Tibial artery (tissue), 4 donors: ENCODE data around the gene ADORA1.

Source experiments
- DNase-seq, 2 donors: peaks; one replicate each; pipeline ENCODE4 v3.0.0-alpha.2; 2019
- H3K27ac ChIP-seq, 2 donors: fragments of 200-600 bp; sonication (generic) in 1 of 2; 1 replicate in 1 of 2; 2 replicates in 1 of 2; pipeline ENCODE4 v1.5.1; 2018 to 2019; ENCODE audit warnings: mild to moderate bottlenecking in 1 of 2
- H3K27me3 ChIP-seq, 2 donors: fragments of 200-600 bp; sonication (generic) in 1 of 2; one replicate each; pipeline versions ENCODE4 v1.5.1 to v1.6.0; 2016 to 2019
- H3K36me3 ChIP-seq, 3 donors: fragments of 200-600 bp; sonication (generic) in 2 of 3; one replicate each; pipeline ENCODE4 v1.5.1; 2016 to 2019; ENCODE audit warnings: mild to moderate bottlenecking in 2 of 3
- H3K4me1 ChIP-seq, 4 donors: fragments of 200-600 bp; sonication (generic) in 2 of 4; 1 replicate in 3 of 4; 2 replicates in 1 of 4; pipeline ENCODE4 v1.5.1; 2016 to 2019
- H3K4me3 ChIP-seq, 2 donors: fragments of 200-600 bp; sonication (generic) in 1 of 2; 1 replicate in 1 of 2; 2 replicates in 1 of 2; pipeline ENCODE4 v1.5.1; 2018 to 2019; ENCODE audit warnings: mild to moderate bottlenecking in 2 of 2
- H3K9me3 ChIP-seq, 3 donors: fragments of 200-600 bp; sonication (generic) in 1 of 3; one replicate each; pipeline ENCODE4 v1.5.1; 2016 to 2019
- intact Hi-C: fragments of 100-400 bp; cut with DNase I; formaldehyde crosslinking; loops from one replicate; pipeline ENCODE4 v1.15.0; 2023; ENCODE audit warnings: low total_unique reads
- TF ChIP-seq, protein P1 (sequence below), 2 experiments: fragments of 200-600 bp in 1 of 2; fragments of 450-650 bp in 1 of 2; IDR thresholded peaks; one replicate each; pipeline ENCODE4 v1.5.1; 2017 to 2019; ENCODE audit warnings: antibody characterized with exemption in 2 of 2, mild to moderate bottlenecking in 1 of 2, moderate library complexity in 1 of 2

ADORA1 gene

DNA sequence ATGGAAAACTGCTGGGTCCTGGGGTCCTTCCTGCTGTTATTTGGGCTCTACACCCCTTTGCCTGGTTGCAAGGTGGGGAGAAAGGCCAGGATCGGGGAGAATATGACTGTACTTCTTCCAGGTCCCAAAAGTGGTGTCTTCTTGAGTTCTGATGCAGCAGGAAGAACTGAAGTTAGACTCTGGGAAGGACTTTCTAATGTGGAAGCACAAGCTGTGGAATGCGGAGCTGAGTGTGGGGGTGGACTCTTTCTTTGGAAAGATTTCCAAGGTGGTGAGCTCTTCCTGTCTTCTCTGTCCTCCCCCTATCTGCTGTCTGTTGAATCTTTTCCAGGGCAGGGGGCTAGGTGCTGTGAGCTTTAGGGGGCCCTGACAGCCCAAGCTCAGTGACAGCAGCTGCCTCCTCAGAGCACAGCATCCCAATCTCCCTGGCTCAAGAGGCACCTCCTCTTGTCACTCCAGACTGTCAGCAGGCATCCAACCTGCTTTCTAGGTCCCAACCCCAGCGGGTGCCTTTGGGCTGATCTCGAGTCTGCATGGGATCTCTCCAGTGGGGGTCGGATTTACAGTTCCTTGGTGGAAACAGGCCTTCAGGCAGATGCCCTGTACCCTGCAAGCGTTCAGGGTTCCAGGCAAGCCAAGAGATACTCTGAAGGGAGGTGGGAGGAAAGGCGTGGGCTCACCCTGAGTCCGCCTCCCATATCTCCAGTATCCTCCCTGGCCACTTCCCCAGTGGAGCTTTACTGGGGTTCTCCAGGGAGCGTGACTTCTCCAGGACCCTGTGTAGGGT, 23.2 kb downstream of the ADORA1 start:
- Histone ChIP-seq H3K36me3 (no peaks in the 10 kb centered on the region), H3K4me1 (peaks cover 0 to 9% (median 0%) of the 10 kb centered on the region in 4 donors), H3K9me3 (no peaks in the 10 kb centered on the region), H3K27ac (no peak overlapping the region), H3K27me3 (peaks cover 0 to 18% of the 10 kb centered on the region in 2 donors), H3K4me3 (no peak overlapping the region)
- TF ChIP-seq, protein P1, sequence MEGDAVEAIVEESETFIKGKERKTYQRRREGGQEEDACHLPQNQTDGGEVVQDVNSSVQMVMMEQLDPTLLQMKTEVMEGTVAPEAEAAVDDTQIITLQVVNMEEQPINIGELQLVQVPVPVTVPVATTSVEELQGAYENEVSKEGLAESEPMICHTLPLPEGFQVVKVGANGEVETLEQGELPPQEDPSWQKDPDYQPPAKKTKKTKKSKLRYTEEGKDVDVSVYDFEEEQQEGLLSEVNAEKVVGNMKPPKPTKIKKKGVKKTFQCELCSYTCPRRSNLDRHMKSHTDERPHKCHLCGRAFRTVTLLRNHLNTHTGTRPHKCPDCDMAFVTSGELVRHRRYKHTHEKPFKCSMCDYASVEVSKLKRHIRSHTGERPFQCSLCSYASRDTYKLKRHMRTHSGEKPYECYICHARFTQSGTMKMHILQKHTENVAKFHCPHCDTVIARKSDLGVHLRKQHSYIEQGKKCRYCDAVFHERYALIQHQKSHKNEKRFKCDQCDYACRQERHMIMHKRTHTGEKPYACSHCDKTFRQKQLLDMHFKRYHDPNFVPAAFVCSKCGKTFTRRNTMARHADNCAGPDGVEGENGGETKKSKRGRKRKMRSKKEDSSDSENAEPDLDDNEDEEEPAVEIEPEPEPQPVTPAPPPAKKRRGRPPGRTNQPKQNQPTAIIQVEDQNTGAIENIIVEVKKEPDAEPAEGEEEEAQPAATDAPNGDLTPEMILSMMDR (IDR thresholded peaks at IDR 0.05), result no peak
- no peak for DNase-seq
- intact Hi-C loops, result no loop called here

DNA sequence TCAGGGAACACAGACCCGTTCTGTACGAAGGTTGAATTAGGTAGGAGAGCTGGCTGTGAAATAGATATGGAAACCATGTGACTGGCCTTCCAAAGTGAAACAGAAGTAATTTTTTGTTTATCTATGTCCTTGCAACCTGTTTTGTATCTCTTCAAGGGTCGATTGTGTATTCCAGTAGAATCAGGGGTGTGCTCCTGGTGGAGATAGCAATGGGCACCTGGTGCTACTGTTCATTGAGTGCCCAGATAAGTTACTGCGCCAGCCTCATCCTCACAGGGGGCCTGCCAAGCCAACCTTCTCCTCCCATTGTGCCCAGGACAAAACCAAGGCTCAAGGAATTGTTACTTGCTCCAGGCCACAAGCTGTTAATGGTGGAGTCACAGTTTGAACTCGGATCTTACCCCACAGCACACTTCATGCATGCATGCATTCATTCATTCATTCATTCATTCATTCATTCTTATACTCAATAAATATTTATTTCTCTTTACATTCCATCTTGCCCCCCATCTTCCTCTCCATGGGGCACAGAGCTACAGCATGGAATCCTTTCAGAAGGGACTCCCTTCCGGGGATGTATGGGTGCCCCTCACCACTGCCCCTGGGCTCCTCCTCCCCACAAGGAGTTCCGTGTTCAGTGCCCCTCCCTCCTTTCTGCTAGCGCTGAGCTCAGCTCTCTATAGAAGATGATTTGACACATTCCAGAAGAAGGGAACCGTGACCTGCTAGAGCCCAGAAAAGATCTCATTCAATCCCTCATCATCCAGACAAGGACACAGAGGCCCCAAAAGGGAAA, 24.0 kb downstream of the ADORA1 start:
- Histone ChIP-seq H3K4me1 (peaks cover 0 to 6% (median 0%) of the 10 kb centered on the region in 4 donors), H3K36me3 (no peaks in the 10 kb centered on the region), H3K27me3 (peaks cover 0 to 18% of the 10 kb centered on the region in 2 donors), H3K4me3 (no peak overlapping the region), H3K9me3 (no peaks in the 10 kb centered on the region), H3K27ac (no peak overlapping the region)
- intact Hi-C loops, result no loop called here
- no peak for DNase-seq
- TF ChIP-seq, protein P1 (IDR thresholded peaks at IDR 0.05), result no peak

DNA sequence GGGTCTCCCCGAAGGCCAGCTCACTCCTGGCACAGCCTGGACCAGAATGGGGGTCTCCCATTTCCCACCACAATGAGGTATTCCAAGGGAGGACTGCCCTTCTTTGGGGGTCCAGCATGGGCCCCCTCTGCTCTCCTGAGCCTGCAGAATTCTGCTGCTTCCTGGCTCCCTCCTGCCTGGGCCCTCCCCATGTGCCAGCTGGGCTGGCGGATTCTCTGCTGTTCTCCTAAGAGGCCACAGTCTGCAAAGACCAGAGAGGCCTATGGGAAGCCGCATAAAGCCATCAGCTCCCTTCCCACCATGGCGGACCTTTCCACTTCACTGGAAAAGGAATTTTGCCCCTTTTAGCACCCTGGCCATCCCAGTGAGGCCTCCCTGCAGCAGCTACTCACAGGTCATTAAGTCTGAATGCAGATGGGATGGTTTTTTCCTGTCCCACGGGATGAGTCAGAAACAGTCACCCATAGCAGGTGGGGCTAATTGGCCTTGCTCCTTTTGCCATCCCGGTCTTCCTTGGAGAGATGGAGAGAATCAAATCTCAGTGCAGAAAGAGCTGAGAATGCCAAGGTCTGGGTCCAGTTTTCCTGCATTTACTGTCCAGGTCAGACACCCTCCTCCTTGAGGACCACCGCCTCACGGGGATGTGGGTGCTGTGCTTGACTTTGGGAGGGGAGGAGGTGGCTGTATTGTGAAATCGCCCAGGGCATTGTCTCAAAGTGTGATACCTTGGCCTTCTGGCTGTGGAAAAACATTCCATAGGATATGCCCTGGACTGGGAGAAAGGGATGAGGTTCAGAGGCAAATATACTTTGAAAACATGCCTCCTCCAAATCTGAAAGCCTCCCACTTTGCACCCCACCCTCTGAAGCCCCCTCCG, 24.9 kb downstream of the ADORA1 start:
- intact Hi-C loops, result no loop called here

DNA sequence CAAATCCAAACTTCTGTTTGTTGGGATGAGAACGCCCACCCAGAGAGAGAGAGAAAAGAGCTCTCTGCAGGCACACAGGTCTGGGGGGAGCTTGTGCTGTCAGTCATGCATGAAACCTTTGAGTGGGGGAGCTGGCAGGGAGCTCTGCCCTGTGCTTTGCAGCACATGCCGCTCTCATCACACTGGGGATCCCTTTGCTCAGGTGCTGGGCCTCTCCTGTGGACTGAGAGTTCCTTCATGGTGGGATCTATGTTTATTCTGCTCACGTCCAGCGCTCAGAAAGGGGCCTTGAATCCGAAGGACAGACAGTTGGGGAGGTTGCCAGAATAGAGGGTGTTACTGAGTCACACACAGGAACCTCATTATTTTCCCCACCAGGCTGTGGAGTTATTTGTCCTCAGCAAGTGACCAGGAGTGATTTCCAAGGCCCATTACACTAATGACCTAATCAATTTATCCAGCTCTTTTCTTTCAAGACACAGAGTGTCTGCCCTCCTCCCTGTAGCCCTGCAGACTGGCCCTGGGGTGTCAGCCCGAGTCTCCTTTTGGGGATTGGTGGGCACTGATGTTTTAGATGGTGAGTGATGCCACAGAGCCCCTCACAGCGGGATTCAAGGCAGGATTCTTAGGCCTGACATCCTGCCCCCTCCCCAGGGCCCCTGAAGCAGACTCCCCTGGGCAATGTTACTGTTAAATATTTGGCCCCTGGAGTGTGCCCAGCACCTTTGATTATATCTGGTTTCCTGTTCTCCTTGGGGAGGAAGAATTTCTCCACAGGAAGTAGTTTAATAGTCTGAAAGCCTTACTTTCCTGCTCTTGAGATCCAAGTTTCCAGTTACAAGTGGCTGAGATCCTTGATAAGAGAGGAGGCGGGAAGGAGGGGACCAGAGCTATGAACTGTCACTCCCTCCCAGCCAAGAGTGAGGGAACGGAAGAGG, 25.8 kb downstream of the ADORA1 start:
- no peaks in the 10 kb centered on the region for H3K9me3 ChIP-seq
- H3K4me1 ChIP-seq, result peaks cover 0 to 6% (median 0%) of the 10 kb centered on the region in 4 donors
- H3K36me3 ChIP-seq, result no peaks in the 10 kb centered on the region
- TF ChIP-seq, protein P1 (IDR thresholded peaks at IDR 0.05), result no peak
- H3K4me3 ChIP-seq, result no peak overlapping the region
- DNase-seq, result no peak
- intact Hi-C loops, result no loop called here
- H3K27me3 ChIP-seq, result peaks cover 0 to 18% of the 10 kb centered on the region in 2 donors
- no peak overlapping the region for H3K27ac ChIP-seq

More for the DNA sequence above, 24.9 kb downstream of the ADORA1 start:
- H3K27me3 ChIP-seq, result peaks cover 0 to 18% of the 10 kb centered on the region in 2 donors
- no peak for DNase-seq
- no peaks in the 10 kb centered on the region for H3K36me3 ChIP-seq
- no peaks in the 10 kb centered on the region for H3K9me3 ChIP-seq
- no peak overlapping the region for H3K27ac ChIP-seq
- TF ChIP-seq, protein P1 (IDR thresholded peaks at IDR 0.05), result no peak
- no peak overlapping the region for H3K4me3 ChIP-seq
- peaks cover 0 to 6% (median 0%) of the 10 kb centered on the region in 4 donors for H3K4me1 ChIP-seq
